Fibroblast of lung (primary cell): ENCODE measurements around the gene SLC6A1.

Experiments used
- EZH2 ChIP-seq: IDR thresholded peaks from 2 replicates; pipeline ENCODE4 v1.5.1; 2012; ENCODE audit warnings: low read length, control low read depth, mild to moderate bottlenecking; ENCODE audit errors: missing control alignments
- TF ChIP-seq, protein P1 (sequence below), 2 donors: IDR thresholded peaks in 1 of 2; conservative IDR thresholded peaks in 1 of 2; 1 replicate in 1 of 2; 2 replicates in 1 of 2; pipeline ENCODE4 v1.5.1; 2011 to 2012; ENCODE audit warnings: low read length in 2 of 2, control low read depth in 1 of 2, inconsistent platforms in 1 of 2, low read depth in 1 of 2, mild to moderate bottlenecking in 1 of 2

DNA sequence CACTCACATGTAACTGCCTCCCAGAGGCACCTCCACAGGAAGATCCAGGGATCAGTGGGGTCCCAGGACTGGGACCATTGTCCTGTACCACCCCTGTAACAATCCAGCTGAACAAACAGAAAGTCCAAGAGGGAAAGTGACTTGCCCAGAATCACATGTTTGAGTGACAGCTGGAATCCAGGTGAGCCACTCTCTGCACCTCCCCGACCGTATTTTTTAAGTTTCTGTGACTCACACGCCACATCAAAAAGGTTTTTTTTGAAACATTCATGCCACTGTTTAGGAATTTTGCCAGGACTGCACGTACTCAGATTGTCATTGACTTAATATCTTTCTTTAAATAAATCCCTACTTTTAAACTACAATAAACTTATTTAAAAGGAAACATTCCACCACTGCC is 9.8 kb upstream of the SLC6A1 start:
- TF ChIP-seq, protein P1, sequence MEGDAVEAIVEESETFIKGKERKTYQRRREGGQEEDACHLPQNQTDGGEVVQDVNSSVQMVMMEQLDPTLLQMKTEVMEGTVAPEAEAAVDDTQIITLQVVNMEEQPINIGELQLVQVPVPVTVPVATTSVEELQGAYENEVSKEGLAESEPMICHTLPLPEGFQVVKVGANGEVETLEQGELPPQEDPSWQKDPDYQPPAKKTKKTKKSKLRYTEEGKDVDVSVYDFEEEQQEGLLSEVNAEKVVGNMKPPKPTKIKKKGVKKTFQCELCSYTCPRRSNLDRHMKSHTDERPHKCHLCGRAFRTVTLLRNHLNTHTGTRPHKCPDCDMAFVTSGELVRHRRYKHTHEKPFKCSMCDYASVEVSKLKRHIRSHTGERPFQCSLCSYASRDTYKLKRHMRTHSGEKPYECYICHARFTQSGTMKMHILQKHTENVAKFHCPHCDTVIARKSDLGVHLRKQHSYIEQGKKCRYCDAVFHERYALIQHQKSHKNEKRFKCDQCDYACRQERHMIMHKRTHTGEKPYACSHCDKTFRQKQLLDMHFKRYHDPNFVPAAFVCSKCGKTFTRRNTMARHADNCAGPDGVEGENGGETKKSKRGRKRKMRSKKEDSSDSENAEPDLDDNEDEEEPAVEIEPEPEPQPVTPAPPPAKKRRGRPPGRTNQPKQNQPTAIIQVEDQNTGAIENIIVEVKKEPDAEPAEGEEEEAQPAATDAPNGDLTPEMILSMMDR (conservative IDR thresholded peaks at IDR 0.05 in 1 of 2, IDR thresholded peaks at IDR 0.05 in 1 of 2; ENCODE audit: low read depth in 1 of 2, low read length in 2 of 2): no peak
- TF ChIP-seq EZH2: no peak
